HL-60 (cell line): ENCODE measurements around the gene ZNF48.

ENCODE experiments used
- GABPA ChIP-seq: IDR thresholded peaks from 2 replicates; pipeline ENCODE4 v1.6.1; 2012; ENCODE audit warnings: low read depth
- POLR2AphosphoS5 ChIP-seq: IDR thresholded peaks from 2 replicates; pipeline ENCODE4 v1.6.1; 2012; ENCODE audit warnings: low read depth
- TF ChIP-seq, protein P1 (sequence below): IDR thresholded peaks from one replicate; pipeline ENCODE4 v1.5.1; 2011; ENCODE audit warnings: low read length, control low read depth, inconsistent platforms; ENCODE audit not compliant: insufficient read depth

DNA sequence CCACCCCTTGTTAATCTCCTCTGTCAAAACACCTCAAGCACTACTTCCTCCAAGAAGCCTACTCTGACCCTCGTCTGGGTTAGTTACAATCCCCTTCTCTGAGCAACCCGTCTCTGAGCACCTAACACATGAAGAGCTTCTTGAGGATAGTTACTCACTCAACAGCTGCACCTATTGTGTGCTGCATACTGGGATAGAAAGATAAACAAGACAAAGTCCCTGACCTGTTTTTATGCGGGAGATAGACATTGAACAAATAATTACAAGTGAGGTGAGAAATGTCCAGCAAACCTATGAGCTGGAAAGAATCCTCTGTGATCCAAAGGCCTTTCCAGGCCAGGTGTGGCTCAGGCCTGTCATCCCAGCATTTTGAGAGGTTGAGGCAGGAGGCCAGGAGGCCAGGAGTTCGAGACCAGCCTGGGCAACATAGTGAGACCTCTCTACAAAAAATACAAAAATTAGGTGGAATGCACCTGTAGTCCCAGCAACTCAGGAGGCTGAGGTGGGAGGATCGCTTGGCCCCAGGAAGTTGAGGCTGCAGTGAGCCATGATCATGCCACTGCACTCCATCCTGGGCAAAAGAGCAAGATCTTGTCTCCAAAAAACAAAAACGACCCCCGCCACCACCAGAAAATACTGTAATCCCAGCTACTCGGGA, 6.7 kb downstream of the ZNF48 start:
- TF ChIP-seq GABPA (no peak), POLR2AphosphoS5 (no peak)
- TF ChIP-seq, protein P1, sequence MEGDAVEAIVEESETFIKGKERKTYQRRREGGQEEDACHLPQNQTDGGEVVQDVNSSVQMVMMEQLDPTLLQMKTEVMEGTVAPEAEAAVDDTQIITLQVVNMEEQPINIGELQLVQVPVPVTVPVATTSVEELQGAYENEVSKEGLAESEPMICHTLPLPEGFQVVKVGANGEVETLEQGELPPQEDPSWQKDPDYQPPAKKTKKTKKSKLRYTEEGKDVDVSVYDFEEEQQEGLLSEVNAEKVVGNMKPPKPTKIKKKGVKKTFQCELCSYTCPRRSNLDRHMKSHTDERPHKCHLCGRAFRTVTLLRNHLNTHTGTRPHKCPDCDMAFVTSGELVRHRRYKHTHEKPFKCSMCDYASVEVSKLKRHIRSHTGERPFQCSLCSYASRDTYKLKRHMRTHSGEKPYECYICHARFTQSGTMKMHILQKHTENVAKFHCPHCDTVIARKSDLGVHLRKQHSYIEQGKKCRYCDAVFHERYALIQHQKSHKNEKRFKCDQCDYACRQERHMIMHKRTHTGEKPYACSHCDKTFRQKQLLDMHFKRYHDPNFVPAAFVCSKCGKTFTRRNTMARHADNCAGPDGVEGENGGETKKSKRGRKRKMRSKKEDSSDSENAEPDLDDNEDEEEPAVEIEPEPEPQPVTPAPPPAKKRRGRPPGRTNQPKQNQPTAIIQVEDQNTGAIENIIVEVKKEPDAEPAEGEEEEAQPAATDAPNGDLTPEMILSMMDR: no peak
